Kidney (tissue), 14 donors: Measurements from ENCODE around the gene EMSY. TPM values are rescaled to one million over a fixed set of nuclear protein-coding genes. Genes with fewer than 3 reads are reported as not detected.

ENCODE experiments used
- DNase-seq, 5 donors: peaks; one replicate each; pipeline ENCODE4 v3.0.0-alpha.2; 2013 to 2020
- FAIRE-seq: peaks from 2 replicates; lab custom pipeline; 2012; peaks lifted over from hg19 to GRCh38; lab: Jason Lieb, UNC
- H3K27ac ChIP-seq, 2 donors: one replicate each; pipeline ENCODE4 v1.7.0; 2013; ENCODE audit warnings: low read depth in 2 of 2, low read length in 2 of 2, inconsistent platforms in 1 of 2
- H3K27me3 ChIP-seq: one replicate; pipeline ENCODE4 v1.7.1; 2013; ENCODE audit warnings: low read length, inconsistent platforms; ENCODE audit not compliant: control insufficient read depth, insufficient read depth
- H3K36me3 ChIP-seq, 3 donors: one replicate each; pipeline versions ENCODE4 v1.7.0 to v1.7.1; 2013; ENCODE audit warnings: low read length in 3 of 3, control low read depth in 1 of 3, inconsistent platforms in 1 of 3; ENCODE audit not compliant: insufficient read depth in 3 of 3, control insufficient read depth in 2 of 3
- H3K4me1 ChIP-seq, 3 donors: one replicate each; pipeline versions ENCODE4 v1.7.0 to v1.7.1; 2013; ENCODE audit warnings: low read length in 3 of 3, inconsistent platforms in 1 of 3, low read depth in 1 of 3; ENCODE audit not compliant: control insufficient read depth in 2 of 3, insufficient read depth in 2 of 3
- H3K4me3 ChIP-seq, 3 donors: one replicate each; pipeline versions ENCODE4 v1.7.0 to v1.8.1; 2013; ENCODE audit warnings: low read length in 3 of 3, control low read depth in 1 of 3, inconsistent platforms in 1 of 3
- H3K9ac ChIP-seq, 3 donors: one replicate each; pipeline versions ENCODE4 v1.7.0 to v1.7.1; 2013; ENCODE audit warnings: low read length in 3 of 3, control low read depth in 1 of 3, inconsistent platforms in 1 of 3
- H3K9me3 ChIP-seq, 3 donors: one replicate each; pipeline versions ENCODE4 v1.7.0 to v1.7.1; 2013; ENCODE audit warnings: low read length in 3 of 3, control low read depth in 1 of 3, inconsistent platforms in 1 of 3; ENCODE audit not compliant: control insufficient read depth in 2 of 3, insufficient read depth in 1 of 3
- CTCF ChIP-seq: IDR thresholded peaks from 3 replicates; pipeline ENCODE4 v1.5.1; 2012; ENCODE audit warnings: mild to moderate bottlenecking, moderate library complexity, borderline replicate concordance; ENCODE audit not compliant: insufficient read depth; ENCODE audit errors: extremely low read depth
- intact Hi-C: fragments of 100-400 bp; cut with DNase I; formaldehyde crosslinking; loops from one replicate; pipeline ENCODE4 v1.11.1; 2022
- polyA plus RNA-seq: library from polyadenylated mRNA; stranded (reverse); fragments of 350-450 nt; fragmentation: Illumina TruSeq; extraction: RNeasy Lipid Tissue Mini Kit (QIAGEN cat#74804); gene quantifications from one replicate; pipeline ENCODE4 v1.2.3, GENCODE V29; 2014; ENCODE audit warnings: low read depth, low replicate concordance; ENCODE audit not compliant: insufficient read depth
- total RNA-seq: library from RNA; stranded (reverse); fragmentation: NEBNext Ultra II Directional; extraction: Animal tissue kit (Norgen Biotek cat#: 25700); gene quantifications from one replicate; pipeline ENCODE4 v1.2.1, GENCODE V29; 2021
- donor health status: control.
- donor health status: control.
- donor health status: control.
- donor health status: control.
- donor health status: control.
- donor health status: DM: yes; HTN: yes; CAD: no.
- donor health status: Normal renal cell carcinoma (clear cell type).

Gene EMSY
- total and polyA plus RNA-seq, 2 donors from 2014 or later, result 7.5 to 22.2 TPM

GRCh38 chr11:76459846-76460245 is 15.0 kb downstream of the EMSY start:
- DNase-seq, result no peak
- Histone ChIP-seq H3K4me1 (peaks cover 0 to 10% (median 0%) of the 10 kb centered on the region in 3 donors), H3K9me3 (no peaks in the 10 kb centered on the region), H3K27ac (no peak overlapping the region), H3K36me3 (peaks cover 2 to 6% (median 4%) of the 10 kb centered on the region in 3 donors), H3K4me3 (no peak overlapping the region), H3K27me3 (no peaks in the 10 kb centered on the region), H3K9ac (no peak overlapping the region)
- TF ChIP-seq CTCF, result no peak
- intact Hi-C loops, result no loop called here
- no peak for FAIRE-seq

GRCh38 chr11:76462317-76462716 is 17.5 kb downstream of the EMSY start:
- FAIRE-seq, result no peak
- Histone ChIP-seq H3K9me3 (no peaks in the 10 kb centered on the region), H3K27ac (no peak overlapping the region), H3K27me3 (no peaks in the 10 kb centered on the region), H3K4me1 (no peaks in the 10 kb centered on the region), H3K9ac (no peak overlapping the region), H3K36me3 (peaks cover 4 to 6% (median 5%) of the 10 kb centered on the region in 3 donors), H3K4me3 (no peak overlapping the region)
- no peak for TF ChIP-seq CTCF
- intact Hi-C loops, result no loop called here
- no peak for DNase-seq

GRCh38 chr11:76465701-76466100 is 20.9 kb downstream of the EMSY start:
- no peak overlapping the region for H3K4me3 ChIP-seq
- H3K4me1 ChIP-seq, result no peaks in the 10 kb centered on the region
- no peak overlapping the region for H3K27ac ChIP-seq
- no peak for DNase-seq
- TF ChIP-seq CTCF, result no peak
- intact Hi-C loops, result no loop called here
- H3K9me3 ChIP-seq, result no peaks in the 10 kb centered on the region
- H3K36me3 ChIP-seq, result peaks cover 2 to 4% (median 3%) of the 10 kb centered on the region in 3 donors
- H3K27me3 ChIP-seq, result no peaks in the 10 kb centered on the region
- no peak overlapping the region for H3K9ac ChIP-seq
- FAIRE-seq, result no peak

- no peaks in the 10 kb centered on the region for H3K27me3 ChIP-seq
- no peaks in the 10 kb centered on the region for H3K9me3 ChIP-seq
- H3K27ac ChIP-seq, result no peak overlapping the region
- H3K9ac ChIP-seq, result no peak overlapping the region
- no peak for FAIRE-seq
- DNase-seq, result no peak
- no peak for TF ChIP-seq CTCF
- H3K36me3 ChIP-seq, result peaks cover 2 to 4% (median 3%) of the 10 kb centered on the region in 3 donors
- H3K4me1 ChIP-seq, result no peaks in the 10 kb centered on the region
- intact Hi-C loops, result no loop called here
- no peak overlapping the region for H3K4me3 ChIP-seq
These were observed 21.8 kb downstream of the EMSY start for GRCh38 chr11:76466666-76467065.
